Smooth muscle cell (in vitro differentiated cells): ENCODE results near the gene ADRA1B. TPM values are rescaled to one million over a fixed set of nuclear protein-coding genes. Genes with fewer than 3 reads are reported as not detected.

Experiments used
- DNase-seq: peaks from one replicate; lab custom pipeline; 2025; ENCODE audit not compliant: unreplicated experiment; lab: John Stamatoyannopoulos, UW
- H2AFZ ChIP-seq: fragments of 200-600 bp; sonication (generic); 2 replicates; pipeline ENCODE4 v1.6.0; 2016; ENCODE audit warnings: antibody characterized with exemption, low read depth, mild to moderate bottlenecking
- H3F3A ChIP-seq: fragments of 200-600 bp; sonication (generic); 2 replicates; pipeline ENCODE4 v1.6.0; 2017; ENCODE audit warnings: antibody characterized with exemption, low read depth
- H3K27ac ChIP-seq: fragments of 200-600 bp; sonication (generic); 2 replicates; pipeline ENCODE4 v1.5.1; 2016; ENCODE audit warnings: low read depth, mild to moderate bottlenecking
- H3K27me3 ChIP-seq: fragments of 200-600 bp; sonication (generic); 2 replicates; pipeline ENCODE4 v1.6.1; 2016; ENCODE audit warnings: low read depth, mild to moderate bottlenecking
- H3K36me3 ChIP-seq: fragments of 200-600 bp; sonication (generic); 2 replicates; pipeline ENCODE4 v1.5.1; 2016; ENCODE audit warnings: low read depth
- H3K4me1 ChIP-seq: fragments of 200-600 bp; sonication (generic); 2 replicates; pipeline ENCODE4 v1.5.1; 2016; ENCODE audit warnings: low read depth
- H3K4me2 ChIP-seq: fragments of 200-600 bp; sonication (generic); 2 replicates; pipeline ENCODE4 v1.6.0; 2016; ENCODE audit warnings: mild to moderate bottlenecking
- H3K4me3 ChIP-seq: fragments of 200-600 bp; sonication (generic); 2 replicates; pipeline ENCODE4 v1.5.1; 2016; ENCODE audit warnings: mild to moderate bottlenecking
- H3K79me2 ChIP-seq: fragments of 200-600 bp; sonication (generic); 2 replicates; pipeline ENCODE4 v1.6.0; 2016; ENCODE audit warnings: low read depth, mild to moderate bottlenecking
- H3K9ac ChIP-seq: fragments of 200-600 bp; sonication (generic); 2 replicates; pipeline ENCODE4 v1.6.0; 2016; ENCODE audit warnings: low read depth
- H3K9me3 ChIP-seq: fragments of 200-600 bp; sonication (generic); replicated peaks from 2 replicates; pipeline ENCODE4 v1.5.1; 2016; ENCODE audit warnings: low read depth
- H4K20me1 ChIP-seq: fragments of 200-600 bp; sonication (generic); 2 replicates; pipeline ENCODE4 v1.6.0; 2016; ENCODE audit warnings: low read depth
- CTCF ChIP-seq: fragments of 200-600 bp; sonication (generic); IDR thresholded peaks from 2 replicates; pipeline ENCODE4 v1.5.1; 2017; ENCODE audit warnings: borderline replicate concordance, mild to moderate bottlenecking, antibody characterized with exemption; ENCODE audit not compliant: insufficient read depth, poor library complexity, severe bottlenecking
- WGBS: methylation state at CpG from one replicate; pipeline ENCODE4 v1.1.7; 2016; ENCODE audit warnings: low lambda C conversion rate; 5-methylcytosine and 5-hydroxymethylcytosine counted together
- polyA plus RNA-seq: library from polyadenylated mRNA; unstranded; fragments of >200 nt; fragmentation: Nextera tagmentation; extraction: Ambion mirVana; gene quantifications from 2 replicates; pipeline ENCODE4 v1.2.1, GENCODE V29; 2016
- total RNA-seq: library from RNA; depleted of rRNA; stranded (reverse); fragments of >200 nt; gene quantifications from 2 replicates; pipeline ENCODE4 v1.2.3, GENCODE V29; 2014

The ADRA1B gene
- total and polyA plus RNA-seq, 2 experiments from 2014 or later, result 0.34 to 0.36 TPM

GRCh38 chr5:159933531-159934485 lies 17.5 kb downstream of the ADRA1B start:
- Histone ChIP-seq H3K4me3 (no peak overlapping the region), H3K9ac (no peak overlapping the region), H3K4me2 (no peak overlapping the region), H3K9me3 (no peaks in the 10 kb centered on the region), H3F3A (no peaks in the 10 kb centered on the region), H4K20me1 (no peaks in the 10 kb centered on the region), H3K27ac (no peak overlapping the region), H3K36me3 (no peaks in the 10 kb centered on the region), H3K79me2 (no peaks in the 10 kb centered on the region), H3K4me1 (no peaks in the 10 kb centered on the region), H2AFZ (no peak overlapping the region), H3K27me3 (no peaks in the 10 kb centered on the region)
- TF ChIP-seq CTCF, result no peak
- no peak for DNase-seq
- WGBS, result 66% methylated on average over 10 of the region's 10 CpGs

GRCh38 chr5:159935946-159936345 lies 19.7 kb downstream of the ADRA1B start:
- 63% methylated on average over 1 of the region's 1 CpG for WGBS

GRCh38 chr5:159936686-159937329 lies 20.5 kb downstream of the ADRA1B start:
- Histone ChIP-seq H3K79me2 (no peaks in the 10 kb centered on the region), H3K36me3 (no peaks in the 10 kb centered on the region), H3K27me3 (peaks cover 3% of the 10 kb centered on the region), H3K4me3 (no peak overlapping the region), H4K20me1 (no peaks in the 10 kb centered on the region), H3K27ac (no peak overlapping the region), H3K4me1 (no peaks in the 10 kb centered on the region), H3K4me2 (no peak overlapping the region), H3K9me3 (no peaks in the 10 kb centered on the region), H3K9ac (no peak overlapping the region), H3F3A (no peaks in the 10 kb centered on the region), H2AFZ (no peak overlapping the region)
- WGBS, result 82% methylated on average over 6 of the region's 6 CpGs
- no peak for DNase-seq
- TF ChIP-seq CTCF, result no peak

More at GRCh38 chr5:159935946-159936345, 19.7 kb downstream of the ADRA1B start:
- no peak overlapping the region for H3K4me3 ChIP-seq
- peaks cover 3% of the 10 kb centered on the region for H3K27me3 ChIP-seq
- no peaks in the 10 kb centered on the region for H3K4me1 ChIP-seq
- no peaks in the 10 kb centered on the region for H3K79me2 ChIP-seq
- no peaks in the 10 kb centered on the region for H3K36me3 ChIP-seq
- no peak for DNase-seq
- H4K20me1 ChIP-seq, result no peaks in the 10 kb centered on the region
- no peak overlapping the region for H3K4me2 ChIP-seq
- no peaks in the 10 kb centered on the region for H3F3A ChIP-seq
- no peak overlapping the region for H3K27ac ChIP-seq
- H3K9me3 ChIP-seq, result no peaks in the 10 kb centered on the region
- no peak overlapping the region for H2AFZ ChIP-seq
- H3K9ac ChIP-seq, result no peak overlapping the region
- no peak for TF ChIP-seq CTCF
